ENCODE data around the gene UBR4. TPM values are rescaled to one million over a fixed set of nuclear protein-coding genes. Genes with fewer than 3 reads are reported as not detected.

The UBR4 gene
- total and polyA plus RNA-seq, 2 of the 8 experiments (the other 6 are each of a cell fraction or from before 2014, with no cell fraction given), result 139 to 152 TPM

DNA sequence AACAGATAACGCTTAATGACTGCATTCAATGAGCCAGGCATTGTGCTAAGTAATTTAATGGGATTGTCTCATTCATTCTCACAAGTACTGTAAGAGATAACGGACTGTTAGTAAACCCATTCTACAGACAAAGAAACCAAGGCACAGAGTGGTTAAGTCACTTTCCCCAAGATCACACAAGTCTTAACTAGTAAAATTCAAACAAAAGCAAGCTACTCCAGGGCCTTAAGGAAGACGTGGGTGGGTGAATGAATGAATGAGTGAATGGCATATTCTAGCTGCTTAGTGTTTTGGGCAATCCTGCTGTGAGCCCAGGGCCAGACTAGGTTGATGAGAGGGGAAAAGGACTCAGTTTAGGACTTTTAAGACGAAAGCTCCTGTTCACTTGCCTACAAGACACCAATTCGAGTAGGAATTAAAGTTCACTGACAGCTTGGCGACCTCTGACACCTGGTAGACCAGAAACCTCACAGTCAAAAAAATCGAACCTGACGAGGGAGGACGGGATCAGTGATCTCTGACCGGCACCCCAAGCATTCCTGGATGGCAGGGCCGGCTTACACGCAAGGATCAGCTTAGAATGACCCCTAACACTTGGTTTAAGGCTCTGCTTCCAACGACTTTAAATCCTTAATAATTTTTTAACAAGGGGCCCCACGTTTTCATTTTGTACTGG lies 40.7 kb upstream of the UBR4 start (continued):
- peak; percentile 90 for TF ChIP-seq SAP30 (IDR thresholded peaks at IDR 0.05; ENCODE audit: insufficient read depth, insufficient replicate concordance, low read length)
- no peak for TF ChIP-seq GABPA (IDR thresholded peaks at IDR 0.05; ENCODE audit: borderline replicate concordance, insufficient read depth, low read length)
- TF ChIP-seq CHD1 (IDR thresholded peaks at IDR 0.05; ENCODE audit: low read depth, low read length), result no peak
- TF ChIP-seq ASH2L (IDR thresholded peaks at IDR 0.05; ENCODE audit: low read length), result no peak
- no peak for TF ChIP-seq TCF12 (IDR thresholded peaks at IDR 0.05; ENCODE audit: low read depth, low read length)
- TF ChIP-seq NANOG (IDR thresholded peaks at IDR 0.05; ENCODE audit: insufficient read depth, low read depth, low read length, poor library complexity, severe bottlenecking), result no peak
- TF ChIP-seq MAFK (IDR thresholded peaks at IDR 0.05; ENCODE audit: low read depth, low read length), result no peak
- no peak for TF ChIP-seq POLR2A (IDR thresholded peaks at IDR 0.05; ENCODE audit: control extremely low read depth in 1 of 2, low read depth in 2 of 2, low read length in 2 of 2)
- peak; percentile 64; the same call in 1 of the 2 replicates for TF ChIP-seq KDM1A (IDR thresholded peaks at IDR 0.05; ENCODE audit: borderline replicate concordance, low read length)
- TF ChIP-seq HDAC2 (IDR thresholded peaks at IDR 0.05; ENCODE audit: borderline replicate concordance in 1 of 2, low read depth in 2 of 2, low read length in 2 of 2), result no peak
